MM.1S (cell line): ENCODE results near the gene PAK4.

Experiments used
- CTCF ChIP-seq: fragments of 300-600 bp; sonication (generic); IDR thresholded peaks from 2 replicates; pipeline ENCODE4 v1.5.1; 2016; ENCODE audit warnings: antibody characterized with exemption, low read length, mixed read lengths
- EZH2 ChIP-seq: fragments of 300-600 bp; sonication (generic); optimal IDR thresholded peaks from 2 replicates; pipeline ENCODE3; 2017; ENCODE audit warnings: low read depth, mild to moderate bottlenecking, antibody characterized with exemption, low read length, mixed read lengths

GRCh38 chr19:39162441-39163043 is 37.0 kb downstream of the PAK4 start:
- no peak for TF ChIP-seq CTCF
- TF ChIP-seq EZH2 = no peak
